ENCODE data around the gene ANK2. TPM values are rescaled to one million over a fixed set of nuclear protein-coding genes. Genes with fewer than 3 reads are reported as not detected.
A peak's percentile ranks its signal among the peaks of the same experiment; 100 is the strongest.

Gene ANK2
- total RNA-seq, 2 experiments from 2014 or later: 0.36 TPM; not detected in 1

DNA sequence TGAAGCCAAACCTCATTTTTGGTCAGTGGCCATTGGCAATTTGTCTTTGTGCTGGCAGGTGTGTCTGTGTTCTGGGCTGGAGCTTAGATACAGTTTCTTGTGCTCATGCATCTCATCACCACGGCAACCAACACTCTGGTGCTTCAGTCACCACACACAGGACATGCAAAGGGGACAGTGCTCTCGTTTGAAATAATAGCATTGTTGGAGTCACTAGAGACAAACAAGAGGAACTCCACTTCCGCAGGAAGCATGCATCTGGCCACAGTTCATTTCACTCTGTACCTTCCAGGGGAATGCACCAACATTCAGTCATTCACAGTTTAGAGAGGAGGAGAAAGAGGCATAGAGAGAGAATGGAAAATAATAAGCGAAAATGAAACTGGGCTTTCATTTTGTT lies 267.4 kb downstream of the ANK2 start:
- no peaks in the 10 kb centered on the region for H3K27me3 Mint-ChIP-seq
- CTCF ChIA-PET: no interaction called here
- no peaks in the 10 kb centered on the region for H3K9me3 Mint-ChIP-seq
- Histone ChIP-seq H3K27me3 (ENCODE audit: control insufficient read depth in 1 of 2, insufficient read depth in 2 of 2, low read length in 2 of 2) (no peaks in the 10 kb centered on the region), H3K27ac (ENCODE audit: low read depth in 1 of 2, low read length in 2 of 2) (no peak overlapping the region), H3K4me1 (ENCODE audit: insufficient read depth, low read length) (peaks cover 2% of the 10 kb centered on the region), H3K4me3 (ENCODE audit: low read length) (no peak overlapping the region), H3K36me3 (ENCODE audit: insufficient read depth, low read length) (no peaks in the 10 kb centered on the region), H3K9me3 (ENCODE audit: control insufficient read depth in 1 of 2, insufficient read depth in 1 of 2, low read length in 2 of 2) (no peaks in the 10 kb centered on the region)
- POLR2A ChIA-PET: no interaction called here
- DNase-seq (peak in 4 of 14 experiments; percentile 1 to 25 (median 15)), ATAC-seq (ENCODE audit: poor library complexity) (peak; percentile 37)
- TF ChIP-seq, protein P1, sequence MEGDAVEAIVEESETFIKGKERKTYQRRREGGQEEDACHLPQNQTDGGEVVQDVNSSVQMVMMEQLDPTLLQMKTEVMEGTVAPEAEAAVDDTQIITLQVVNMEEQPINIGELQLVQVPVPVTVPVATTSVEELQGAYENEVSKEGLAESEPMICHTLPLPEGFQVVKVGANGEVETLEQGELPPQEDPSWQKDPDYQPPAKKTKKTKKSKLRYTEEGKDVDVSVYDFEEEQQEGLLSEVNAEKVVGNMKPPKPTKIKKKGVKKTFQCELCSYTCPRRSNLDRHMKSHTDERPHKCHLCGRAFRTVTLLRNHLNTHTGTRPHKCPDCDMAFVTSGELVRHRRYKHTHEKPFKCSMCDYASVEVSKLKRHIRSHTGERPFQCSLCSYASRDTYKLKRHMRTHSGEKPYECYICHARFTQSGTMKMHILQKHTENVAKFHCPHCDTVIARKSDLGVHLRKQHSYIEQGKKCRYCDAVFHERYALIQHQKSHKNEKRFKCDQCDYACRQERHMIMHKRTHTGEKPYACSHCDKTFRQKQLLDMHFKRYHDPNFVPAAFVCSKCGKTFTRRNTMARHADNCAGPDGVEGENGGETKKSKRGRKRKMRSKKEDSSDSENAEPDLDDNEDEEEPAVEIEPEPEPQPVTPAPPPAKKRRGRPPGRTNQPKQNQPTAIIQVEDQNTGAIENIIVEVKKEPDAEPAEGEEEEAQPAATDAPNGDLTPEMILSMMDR (IDR thresholded peaks at IDR 0.05): no peak
- peaks cover 12% of the 10 kb centered on the region for H3K4me1 Mint-ChIP-seq (ENCODE audit: low read depth)
- intact Hi-C loops (cut with DNase I, micrococcal nuclease): no loop called here
- H3K4me3 Mint-ChIP-seq: no peak overlapping the region
- H3K36me3 Mint-ChIP-seq (ENCODE audit: low read depth): no peaks in the 10 kb centered on the region
- no peak overlapping the region for H3K27ac Mint-ChIP-seq

DNA sequence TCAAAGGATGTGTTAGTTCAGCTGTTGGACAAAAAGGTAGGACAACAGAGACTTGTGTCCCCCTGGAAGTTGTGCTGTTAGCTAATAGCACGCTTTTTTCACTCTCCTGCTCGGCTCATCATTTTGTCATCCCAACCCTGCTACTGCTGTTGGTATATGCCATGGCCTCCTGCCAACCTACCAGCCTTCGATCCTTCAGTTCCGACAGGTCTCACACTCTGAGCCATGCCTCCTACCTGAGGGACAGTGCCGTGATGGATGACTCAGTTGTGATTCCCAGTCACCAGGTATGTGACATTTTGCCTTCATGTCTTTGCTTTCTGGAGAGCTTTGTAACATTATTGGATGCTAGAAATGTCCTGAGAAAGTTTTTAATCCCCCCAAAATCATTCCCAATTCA lies 268.1 kb downstream of the ANK2 start:
- ChIA-PET POLR2A (no interaction called here), CTCF (no interaction called here)
- no peak overlapping the region for H3K4me3 Mint-ChIP-seq
- intact Hi-C loops (cut with DNase I, micrococcal nuclease): no loop called here
- no peak for ATAC-seq (ENCODE audit: poor library complexity)
- H3K27ac Mint-ChIP-seq: no peak overlapping the region
- H3K27me3 Mint-ChIP-seq: no peaks in the 10 kb centered on the region
- Histone ChIP-seq H3K27me3 (ENCODE audit: control insufficient read depth in 1 of 2, insufficient read depth in 2 of 2, low read length in 2 of 2) (no peaks in the 10 kb centered on the region), H3K4me3 (ENCODE audit: low read length) (no peak overlapping the region), H3K27ac (ENCODE audit: low read depth in 1 of 2, low read length in 2 of 2) (no peak overlapping the region), H3K4me1 (ENCODE audit: insufficient read depth, low read length) (peaks cover 2% of the 10 kb centered on the region), H3K36me3 (ENCODE audit: insufficient read depth, low read length) (no peaks in the 10 kb centered on the region), H3K9me3 (ENCODE audit: control insufficient read depth in 1 of 2, insufficient read depth in 1 of 2, low read length in 2 of 2) (no peaks in the 10 kb centered on the region)
- TF ChIP-seq, protein P1 (IDR thresholded peaks at IDR 0.05): no peak
- DNase-seq: no peak
- no peaks in the 10 kb centered on the region for H3K9me3 Mint-ChIP-seq
- no peaks in the 10 kb centered on the region for H3K36me3 Mint-ChIP-seq (ENCODE audit: low read depth)
- peaks cover 12% of the 10 kb centered on the region for H3K4me1 Mint-ChIP-seq (ENCODE audit: low read depth)

GRCh38 chr4:113322736-113323135 lies 273.3 kb downstream of the ANK2 start:
- ATAC-seq (ENCODE audit: poor library complexity): no peak

More at GRCh38 chr4:113322736-113323135, 273.3 kb downstream of the ANK2 start:
- H3K4me1 ChIP-seq (ENCODE audit: insufficient read depth, low read length): no peaks in the 10 kb centered on the region
- ChIA-PET POLR2A (no interaction called here), CTCF (no interaction called here)
- peaks cover 3% of the 10 kb centered on the region for H3K27me3 Mint-ChIP-seq
- H3K36me3 Mint-ChIP-seq (ENCODE audit: low read depth): no peaks in the 10 kb centered on the region
- peaks cover under 1% of the 10 kb centered on the region for H3K4me1 Mint-ChIP-seq (ENCODE audit: low read depth)
- H3K27me3 ChIP-seq (ENCODE audit: control insufficient read depth in 1 of 2, insufficient read depth in 2 of 2, low read length in 2 of 2): no peaks in the 10 kb centered on the region
- H3K9me3 ChIP-seq (ENCODE audit: control insufficient read depth in 1 of 2, insufficient read depth in 1 of 2, low read length in 2 of 2): no peaks in the 10 kb centered on the region
- H3K27ac Mint-ChIP-seq: no peak overlapping the region
- H3K27ac ChIP-seq (ENCODE audit: low read depth in 1 of 2, low read length in 2 of 2): no peak overlapping the region
- TF ChIP-seq, protein P1 (IDR thresholded peaks at IDR 0.05): no peak
- no peak overlapping the region for H3K4me3 ChIP-seq (ENCODE audit: low read length)
- intact Hi-C loops (cut with DNase I, micrococcal nuclease): no loop called here
- H3K4me3 Mint-ChIP-seq: no peak overlapping the region
- H3K36me3 ChIP-seq (ENCODE audit: insufficient read depth, low read length): no peaks in the 10 kb centered on the region
- DNase-seq: no peak
- no peaks in the 10 kb centered on the region for H3K9me3 Mint-ChIP-seq

Measured in CD4-positive, alpha-beta T cell (primary cell).